Activated CD4-positive, alpha-beta T cell treated with anti-CD3 and anti-CD28 coated beads, Interleukin-2, amount 10 ng/mL, durations not matched to agents 24 days and 14 days (primary cell): ENCODE results near the gene NDUFS7. TPM values are rescaled to one million over a fixed set of nuclear protein-coding genes. Genes with fewer than 3 reads are reported as not detected.
A peak's percentile ranks its signal among the peaks of the same experiment; 100 is the strongest.

ENCODE experiments used
- DNase-seq: peaks from one replicate; pipeline ENCODE4 v3.0.0; 2022
- H3K27ac Mint-ChIP-seq: one replicate; pipeline ENCODE4 v1.8.0; 2022; ENCODE audit warnings: mild to moderate bottlenecking, mixed read lengths
- H3K27me3 Mint-ChIP-seq: one replicate; pipeline ENCODE4 v1.8.0; 2022; ENCODE audit warnings: mixed read lengths
- H3K36me3 Mint-ChIP-seq: one replicate; pipeline ENCODE4 v1.8.0; 2022; ENCODE audit warnings: low read depth, mild to moderate bottlenecking, mixed read lengths
- H3K4me1 Mint-ChIP-seq: one replicate; pipeline ENCODE4 v1.8.0; 2021; ENCODE audit warnings: mixed read lengths
- H3K4me3 Mint-ChIP-seq: one replicate; pipeline ENCODE4 v1.8.0; 2022; ENCODE audit warnings: mild to moderate bottlenecking, moderate library complexity, mixed read lengths
- H3K9me3 Mint-ChIP-seq: one replicate; pipeline ENCODE4 v1.8.0; 2021; ENCODE audit warnings: mixed read lengths
- intact Hi-C: fragments of 100-400 bp; cut with micrococcal nuclease; formaldehyde crosslinking; loops from one replicate; pipeline ENCODE4 v1.15.1; 2023
- total RNA-seq: library from RNA; stranded (reverse); gene quantifications from 2 replicates; pipeline ENCODE4 v1.2.3, GENCODE V29; 2022

NDUFS7 gene
- total RNA-seq, 1 donor from 2014 or later = 108 TPM

DNA sequence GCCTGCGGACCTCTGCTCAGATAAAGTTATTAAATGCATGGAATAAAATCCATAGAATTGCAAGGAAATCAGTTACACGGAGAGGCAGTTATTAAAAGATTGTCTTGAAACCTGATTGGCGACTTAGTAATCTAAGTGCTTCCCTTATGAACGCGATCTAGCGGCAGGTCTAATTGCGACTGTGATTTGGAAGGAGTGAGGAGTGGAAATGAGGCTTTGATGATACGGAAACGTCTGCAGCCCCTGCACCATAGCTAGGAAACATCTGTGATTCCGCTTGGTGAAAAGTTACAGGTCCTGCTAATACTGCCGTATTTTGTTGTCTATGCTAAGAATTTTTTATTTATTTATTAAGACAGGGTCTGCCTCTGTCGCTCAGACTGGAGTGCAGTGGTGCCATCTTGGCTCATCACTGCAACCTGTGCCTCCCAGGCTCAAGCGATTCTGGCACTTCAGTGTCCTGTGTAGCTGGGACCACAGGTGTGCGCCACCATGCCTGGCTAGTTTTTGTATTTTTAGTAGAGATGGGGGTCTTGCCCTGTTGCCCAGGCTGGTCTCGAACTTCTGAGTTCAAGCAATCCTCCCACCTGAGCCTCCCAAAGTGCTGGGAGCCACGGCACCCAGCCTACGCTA lies 887 bp downstream of the NDUFS7 start:
- H3K27ac Mint-ChIP-seq = peak overlapping the region; percentile 62
- DNase-seq = no peak
- intact Hi-C loops = no loop called here
- peaks cover 4% of the 10 kb centered on the region for H3K9me3 Mint-ChIP-seq
- H3K27me3 Mint-ChIP-seq = peaks cover 9% of the 10 kb centered on the region
- H3K36me3 Mint-ChIP-seq = peaks cover 14% of the 10 kb centered on the region
- H3K4me1 Mint-ChIP-seq = peaks cover 19% of the 10 kb centered on the region
- H3K4me3 Mint-ChIP-seq = peak overlapping the region; percentile 92

- DNase-seq = no peak
- Mint-ChIP-seq H3K4me3 (no peak overlapping the region), H3K36me3 (peaks cover 23% of the 10 kb centered on the region), H3K9me3 (peaks cover 4% of the 10 kb centered on the region), H3K4me1 (peaks cover 19% of the 10 kb centered on the region), H3K27me3 (peaks cover 9% of the 10 kb centered on the region), H3K27ac (no peak overlapping the region)
- intact Hi-C loops = no loop called here
These were observed 2.1 kb downstream of the NDUFS7 start for GRCh38 chr19:1385816-1386215.

- Mint-ChIP-seq H3K9me3 (peaks cover 4% of the 10 kb centered on the region), H3K27me3 (peaks cover 9% of the 10 kb centered on the region)
- no peak for DNase-seq
These were observed 3.4 kb downstream of the NDUFS7 start for GRCh38 chr19:1386945-1387683.

GRCh38 chr19:1387684-1388636 lies 4.3 kb downstream of the NDUFS7 start:
- DNase-seq = no peak
- H3K36me3 Mint-ChIP-seq = peaks cover 31% of the 10 kb centered on the region
- peaks cover 8% of the 10 kb centered on the region for H3K27me3 Mint-ChIP-seq
- intact Hi-C loops = no loop called here
- H3K9me3 Mint-ChIP-seq = peaks cover 4% of the 10 kb centered on the region
- peaks cover 13% of the 10 kb centered on the region for H3K4me1 Mint-ChIP-seq
- H3K4me3 Mint-ChIP-seq = no peak overlapping the region
- H3K27ac Mint-ChIP-seq = no peak overlapping the region

More at GRCh38 chr19:1386945-1387683, 3.4 kb downstream of the NDUFS7 start:
- peaks cover 15% of the 10 kb centered on the region for H3K4me1 Mint-ChIP-seq
- H3K27ac Mint-ChIP-seq = no peak overlapping the region
- peaks cover 28% of the 10 kb centered on the region for H3K36me3 Mint-ChIP-seq
- intact Hi-C loops = no loop called here
- no peak overlapping the region for H3K4me3 Mint-ChIP-seq

- peaks cover under 1% of the 10 kb centered on the region for H3K27me3 Mint-ChIP-seq
- H3K4me3 Mint-ChIP-seq = no peak overlapping the region
- H3K27ac Mint-ChIP-seq = no peak overlapping the region
- intact Hi-C loops = no loop called here
- peaks cover 29% of the 10 kb centered on the region for H3K36me3 Mint-ChIP-seq
- no peak for DNase-seq
- no peaks in the 10 kb centered on the region for H3K9me3 Mint-ChIP-seq
- H3K4me1 Mint-ChIP-seq = peaks cover 7% of the 10 kb centered on the region
These were observed 4.9 kb downstream of the NDUFS7 start for GRCh38 chr19:1388637-1389026.

- no peaks in the 10 kb centered on the region for H3K27me3 Mint-ChIP-seq
- no peak overlapping the region for H3K4me3 Mint-ChIP-seq
- H3K9me3 Mint-ChIP-seq = no peaks in the 10 kb centered on the region
- H3K36me3 Mint-ChIP-seq = peaks cover 29% of the 10 kb centered on the region
- no peak for DNase-seq
- intact Hi-C loops = no loop called here
- no peak overlapping the region for H3K27ac Mint-ChIP-seq
- H3K4me1 Mint-ChIP-seq = peaks cover 7% of the 10 kb centered on the region
These were observed 5.6 kb downstream of the NDUFS7 start for GRCh38 chr19:1389033-1389940.

DNA sequence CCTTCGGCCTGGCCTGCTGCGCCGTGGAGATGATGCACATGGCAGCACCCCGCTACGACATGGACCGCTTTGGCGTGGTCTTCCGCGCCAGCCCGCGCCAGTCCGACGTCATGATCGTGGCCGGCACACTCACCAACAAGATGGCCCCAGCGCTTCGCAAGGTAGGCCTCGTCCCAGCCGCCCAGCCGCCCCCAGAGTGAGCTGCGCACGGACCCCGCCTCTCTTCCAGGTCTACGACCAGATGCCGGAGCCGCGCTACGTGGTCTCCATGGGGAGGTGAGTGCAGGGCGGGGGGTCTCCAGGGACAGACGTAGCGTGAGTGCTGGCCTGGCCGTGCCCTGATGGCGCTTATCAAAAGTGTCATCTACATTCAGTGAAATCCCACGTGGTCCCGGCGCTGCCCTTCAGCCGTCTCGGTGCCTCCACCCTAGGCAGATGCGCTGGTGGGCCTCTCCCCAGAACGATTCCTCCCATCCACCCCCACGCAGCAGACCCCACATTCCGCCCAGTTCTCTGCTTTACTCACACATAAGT lies 7.2 kb downstream of the NDUFS7 start:
- H3K27ac Mint-ChIP-seq = no peak overlapping the region
- DNase-seq = no peak
- H3K4me3 Mint-ChIP-seq = no peak overlapping the region
- H3K4me1 Mint-ChIP-seq = peaks cover 2% of the 10 kb centered on the region
- H3K9me3 Mint-ChIP-seq = no peaks in the 10 kb centered on the region
- H3K36me3 Mint-ChIP-seq = peaks cover 29% of the 10 kb centered on the region
- intact Hi-C loops = no loop called here
- no peaks in the 10 kb centered on the region for H3K27me3 Mint-ChIP-seq

DNA sequence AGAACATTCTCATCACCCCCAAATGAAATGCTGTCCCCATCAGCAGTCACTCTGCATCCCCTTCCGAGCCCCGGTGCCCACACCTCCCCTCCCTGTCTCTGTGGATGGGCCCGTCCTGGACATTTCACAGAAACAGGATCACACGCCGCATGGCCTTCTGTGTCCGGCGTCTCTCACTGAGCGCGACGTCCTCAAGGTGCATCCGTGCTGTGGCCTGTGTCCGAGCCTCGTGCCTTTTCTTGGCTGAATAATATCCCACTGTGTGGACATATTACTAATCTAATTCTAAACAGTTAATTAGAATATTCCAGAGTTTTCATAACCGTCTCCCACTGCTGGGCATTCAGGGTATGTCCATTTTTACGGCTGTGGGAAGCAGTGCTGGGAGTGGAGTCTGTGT lies 8.7 kb downstream of the NDUFS7 start:
- intact Hi-C loops = no loop called here

GRCh38 chr19:1392939-1393530 lies 9.3 kb downstream of the NDUFS7 start:
- peaks cover 3% of the 10 kb centered on the region for H3K4me1 Mint-ChIP-seq
- no peak for DNase-seq
- no peaks in the 10 kb centered on the region for H3K27me3 Mint-ChIP-seq
- no peaks in the 10 kb centered on the region for H3K9me3 Mint-ChIP-seq
- H3K27ac Mint-ChIP-seq = no peak overlapping the region
- H3K4me3 Mint-ChIP-seq = no peak overlapping the region
- peaks cover 28% of the 10 kb centered on the region for H3K36me3 Mint-ChIP-seq
- intact Hi-C loops = no loop called here

More for the DNA sequence above, 8.7 kb downstream of the NDUFS7 start:
- peaks cover 28% of the 10 kb centered on the region for H3K36me3 Mint-ChIP-seq
- H3K4me3 Mint-ChIP-seq = no peak overlapping the region
- H3K27me3 Mint-ChIP-seq = no peaks in the 10 kb centered on the region
- DNase-seq = no peak
- H3K27ac Mint-ChIP-seq = no peak overlapping the region
- peaks cover 3% of the 10 kb centered on the region for H3K4me1 Mint-ChIP-seq
- H3K9me3 Mint-ChIP-seq = no peaks in the 10 kb centered on the region

DNA sequence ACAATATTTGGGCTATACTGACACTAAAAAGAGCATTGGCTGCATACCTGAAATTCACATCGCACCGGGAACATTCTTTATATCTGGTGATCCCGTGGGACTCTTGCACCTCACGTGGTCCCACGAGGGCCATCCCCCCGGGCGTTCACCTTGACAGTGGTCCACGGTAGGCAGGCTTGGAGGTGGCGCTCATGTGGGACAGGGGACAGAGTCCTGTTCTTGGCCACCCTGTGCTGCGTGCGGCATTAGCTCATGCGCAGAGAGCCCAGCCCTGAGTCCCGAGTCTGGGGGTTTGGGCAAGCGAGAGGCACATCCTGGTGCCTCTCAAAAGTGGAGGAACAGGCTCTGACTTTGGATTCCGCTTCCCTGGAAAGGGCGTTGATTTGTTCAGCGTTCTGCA lies 10.1 kb downstream of the NDUFS7 start:
- Mint-ChIP-seq H3K27me3 (no peaks in the 10 kb centered on the region), H3K36me3 (peaks cover 26% of the 10 kb centered on the region), H3K4me1 (peaks cover 5% of the 10 kb centered on the region), H3K9me3 (no peaks in the 10 kb centered on the region), H3K4me3 (no peak overlapping the region), H3K27ac (no peak overlapping the region)
- no peak for DNase-seq
- intact Hi-C loops = no loop called here

GRCh38 chr19:1394252-1395193 lies 10.8 kb downstream of the NDUFS7 start:
- Mint-ChIP-seq H3K4me3 (no peak overlapping the region), H3K27me3 (no peaks in the 10 kb centered on the region), H3K27ac (no peak overlapping the region), H3K4me1 (peaks cover 5% of the 10 kb centered on the region), H3K9me3 (no peaks in the 10 kb centered on the region), H3K36me3 (peaks cover 19% of the 10 kb centered on the region)
- DNase-seq = no peak
- intact Hi-C loops = no loop called here
